Mesendoderm (in vitro differentiated cells): ENCODE results near the gene ESRRG.
"Not testable (repeated sequence)": the region's sequence is repeated elsewhere in the genome, so short reads cannot be mapped to it uniquely, and the experiment has no call there.

Experiments
- DNase-seq: peaks from one replicate; pipeline ENCODE4 v3.0.0; 2013
- H2AK5ac ChIP-seq: 2 replicates; pipeline ENCODE4 v1.6.1; 2013; ENCODE audit warnings: low read length, inconsistent platforms
- H2BK120ac ChIP-seq: 2 replicates; pipeline ENCODE4 v1.6.1; 2013; ENCODE audit warnings: low read depth, mild to moderate bottlenecking, low read length, moderate library complexity, mixed read lengths
- H2BK15ac ChIP-seq: replicated peaks from 2 replicates; pipeline ENCODE4 v1.6.1; 2013; ENCODE audit warnings: low read depth, mild to moderate bottlenecking, moderate library complexity
- H2BK5ac ChIP-seq: 2 replicates; pipeline ENCODE4 v1.6.1; 2013; ENCODE audit warnings: low read length, inconsistent platforms
- H3K18ac ChIP-seq: 2 replicates; pipeline ENCODE4 v1.6.1; 2013; ENCODE audit warnings: mild to moderate bottlenecking, low read length, mixed read lengths
- H3K23ac ChIP-seq: one replicate; pipeline ENCODE4 v1.6.1; 2013; ENCODE audit warnings: low read length
- H3K27ac ChIP-seq: 2 replicates; pipeline ENCODE4 v1.5.1; 2013; ENCODE audit warnings: low read depth, mild to moderate bottlenecking, inconsistent platforms, low read length, moderate library complexity
- H3K27me3 ChIP-seq: 2 replicates; pipeline ENCODE4 v1.6.1; 2013; ENCODE audit warnings: low read length, control low read depth, mild to moderate bottlenecking, inconsistent platforms; ENCODE audit not compliant: insufficient read depth, poor library complexity
- H3K36me3 ChIP-seq: 2 replicates; pipeline ENCODE4 v1.6.1; 2013; ENCODE audit warnings: low read length, inconsistent platforms; ENCODE audit not compliant: control insufficient read depth, insufficient read depth
- H3K4ac ChIP-seq: one replicate; pipeline ENCODE4 v1.6.1; 2013; ENCODE audit warnings: low read depth, mild to moderate bottlenecking, low read length, moderate library complexity
- H3K4me1 ChIP-seq: 2 replicates; pipeline ENCODE4 v1.6.1; 2013; ENCODE audit warnings: low read depth, low read length, inconsistent platforms; ENCODE audit not compliant: control insufficient read depth
- H3K4me2 ChIP-seq: 2 replicates; pipeline ENCODE4 v1.6.1; 2013; ENCODE audit warnings: low read length
- H3K4me3 ChIP-seq: 2 replicates; pipeline ENCODE4 v1.5.1; 2013; ENCODE audit warnings: mild to moderate bottlenecking, low read length
- H3K56ac ChIP-seq: one replicate; pipeline ENCODE4 v1.6.1; 2013; ENCODE audit warnings: low read length
- H3K79me1 ChIP-seq: 2 replicates; pipeline ENCODE4 v1.6.1; 2013; ENCODE audit warnings: low read length, inconsistent platforms
- H3K79me2 ChIP-seq: 2 replicates; pipeline ENCODE4 v1.6.1; 2013; ENCODE audit warnings: mild to moderate bottlenecking, low read length; ENCODE audit not compliant: control insufficient read depth, insufficient read depth
- H3K9ac ChIP-seq: 2 replicates; pipeline ENCODE4 v1.6.1; 2013; ENCODE audit warnings: low read length, inconsistent platforms
- H4K5ac ChIP-seq: one replicate; pipeline ENCODE4 v1.6.1; 2013; ENCODE audit warnings: low read length
- H4K8ac ChIP-seq: one replicate; pipeline ENCODE4 v1.6.1; 2013; ENCODE audit warnings: low read depth, mild to moderate bottlenecking, control low read depth, low read length, moderate library complexity
- WGBS: extraction: QIAGEN DNeasy Blood & Tissue Kit; methylation state at CpG from one replicate; pipeline ENCODE4 v1.1.7; 2013; ENCODE audit warnings: low lambda C conversion rate, missing lambda C conversion rate; ENCODE audit not compliant: insufficient coverage; ENCODE audit errors: extremely low coverage; 5-methylcytosine and 5-hydroxymethylcytosine counted together

The ESRRG gene

DNA sequence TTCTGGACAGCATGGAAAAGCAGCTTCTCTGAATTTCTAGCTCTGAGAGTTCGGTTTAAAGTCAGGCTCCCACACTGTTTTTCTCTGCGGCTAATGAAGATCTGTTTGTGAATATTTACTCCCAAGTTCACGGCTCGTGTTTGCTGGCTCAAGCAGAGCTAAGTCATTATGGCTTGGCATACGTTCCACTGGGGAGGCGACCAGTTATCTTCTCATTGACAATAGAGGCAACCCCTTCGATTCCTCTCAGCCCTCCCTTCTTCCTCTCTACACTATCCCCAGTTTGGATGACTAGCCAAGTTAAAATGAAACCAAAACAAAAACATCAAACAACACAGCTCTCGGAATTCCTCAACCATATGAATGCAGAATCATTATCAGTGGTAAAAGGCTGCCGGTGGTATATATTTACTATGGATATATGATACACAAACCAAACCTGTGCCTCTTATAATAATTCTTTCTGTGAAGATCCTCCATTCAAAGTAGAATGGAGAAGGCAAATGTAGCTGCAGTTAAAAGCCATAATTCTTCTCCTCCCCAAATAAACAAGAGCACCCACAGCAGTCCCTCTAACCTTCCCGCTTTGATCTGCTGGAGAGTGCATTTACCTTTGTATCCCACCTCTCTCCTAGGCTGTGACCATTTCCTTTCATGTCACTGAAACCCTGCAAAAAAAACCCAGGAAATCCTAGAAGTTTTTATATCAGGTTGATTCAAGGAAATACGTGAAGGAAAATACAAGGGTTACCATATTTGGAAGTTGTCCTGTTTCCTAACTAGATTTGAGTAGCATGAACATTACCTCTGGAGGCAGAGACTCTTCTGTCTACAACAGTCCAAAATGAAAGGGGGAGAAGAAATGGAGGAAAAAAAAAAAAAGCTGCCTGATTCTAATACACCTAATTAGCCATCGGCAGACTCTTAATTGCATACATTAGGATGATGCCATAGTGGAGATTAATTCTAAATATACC lies 191.7 kb downstream of the ESRRG start:
- H3K79me2 ChIP-seq: no peaks in the 10 kb centered on the region
- H3K56ac ChIP-seq: no peak overlapping the region
- H3K4me1 ChIP-seq: no peaks in the 10 kb centered on the region
- H3K4ac ChIP-seq: no peak overlapping the region
- H3K23ac ChIP-seq: no peak overlapping the region
- H4K5ac ChIP-seq: no peak overlapping the region
- no peak overlapping the region for H4K8ac ChIP-seq
- H3K4me3 ChIP-seq: no peak overlapping the region
- H3K27ac ChIP-seq: no peak overlapping the region
- H2BK5ac ChIP-seq: no peak overlapping the region
- WGBS: no CpG with 5 or more reads among the region's 12 CpGs
- no peak for DNase-seq
- no peaks in the 10 kb centered on the region for H3K27me3 ChIP-seq
- no peak overlapping the region for H2BK15ac ChIP-seq
- H2AK5ac ChIP-seq: no peak overlapping the region
- no peaks in the 10 kb centered on the region for H3K79me1 ChIP-seq
- no peak overlapping the region for H3K9ac ChIP-seq
- H3K18ac ChIP-seq: no peak overlapping the region
- H2BK120ac ChIP-seq: no peak overlapping the region
- no peaks in the 10 kb centered on the region for H3K36me3 ChIP-seq
- H3K4me2 ChIP-seq: no peak overlapping the region

DNA sequence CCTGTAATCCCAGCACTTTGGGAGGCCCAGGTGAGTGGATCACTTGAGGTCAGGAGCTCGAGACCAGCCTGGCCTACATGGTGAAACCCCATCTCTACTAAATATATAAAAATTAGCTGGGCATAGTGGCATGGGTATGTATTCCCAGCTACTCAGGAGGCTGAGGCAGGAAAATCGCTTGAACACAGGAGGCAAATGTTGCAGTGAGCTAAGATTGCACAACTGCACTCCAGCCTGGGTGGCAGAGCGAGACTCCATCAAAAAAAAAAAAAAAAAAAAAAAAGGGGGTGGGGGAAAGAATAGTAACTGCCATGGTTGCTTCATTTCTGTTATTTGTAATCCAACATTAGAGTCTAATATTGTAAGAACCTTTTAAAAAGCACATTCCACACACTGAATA lies 193.4 kb downstream of the ESRRG start:
- H3K4me3 ChIP-seq, H3K4me1 ChIP-seq, H3K18ac ChIP-seq, H2BK5ac ChIP-seq, H3K79me1 ChIP-seq, DNase-seq, H3K56ac ChIP-seq, H3K79me2 ChIP-seq, H3K36me3 ChIP-seq, H4K8ac ChIP-seq, H3K27ac ChIP-seq, H3K9ac ChIP-seq, H2BK15ac ChIP-seq, H3K4me2 ChIP-seq, H2AK5ac ChIP-seq, H2BK120ac ChIP-seq, H3K4ac ChIP-seq, H3K23ac ChIP-seq, H4K5ac ChIP-seq, H3K27me3 ChIP-seq: not testable (repeated sequence)
- no CpG with 5 or more reads among the region's 3 CpGs for WGBS

DNA sequence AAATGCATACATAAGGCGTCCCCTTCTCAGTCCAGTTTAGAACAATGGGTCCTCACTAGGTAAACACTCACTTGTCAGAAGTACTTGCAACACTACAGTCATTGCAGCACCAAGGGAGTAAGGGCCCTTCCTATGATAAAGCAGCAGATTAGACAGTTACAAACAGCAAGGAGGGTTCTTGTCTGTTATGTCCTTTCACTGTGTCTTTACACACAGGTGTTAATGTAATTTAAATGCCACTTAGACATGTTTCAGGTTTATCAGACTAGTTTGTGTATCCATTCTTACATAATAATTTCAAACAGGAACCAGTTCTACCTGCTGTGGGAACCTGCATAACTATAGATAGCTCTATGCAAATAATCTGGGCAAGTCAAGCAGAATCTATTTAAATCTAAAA lies 194.4 kb downstream of the ESRRG start:
- Histone ChIP-seq H3K4me1 (no peaks in the 10 kb centered on the region), H3K36me3 (no peaks in the 10 kb centered on the region), H3K27ac (no peak overlapping the region), H4K5ac (no peak overlapping the region), H2BK120ac (no peak overlapping the region), H3K4ac (no peak overlapping the region), H3K56ac (no peak overlapping the region), H3K27me3 (no peaks in the 10 kb centered on the region), H2BK5ac (no peak overlapping the region), H3K79me2 (no peaks in the 10 kb centered on the region), H2BK15ac (no peak overlapping the region), H3K23ac (no peak overlapping the region), H3K4me2 (no peak overlapping the region), H3K79me1 (no peaks in the 10 kb centered on the region), H3K18ac (no peak overlapping the region), H3K4me3 (no peak overlapping the region), H3K9ac (no peak overlapping the region), H2AK5ac (no peak overlapping the region), H4K8ac (no peak overlapping the region)
- no CpG with 5 or more reads among the region's 1 CpG for WGBS
- DNase-seq: no peak

DNA sequence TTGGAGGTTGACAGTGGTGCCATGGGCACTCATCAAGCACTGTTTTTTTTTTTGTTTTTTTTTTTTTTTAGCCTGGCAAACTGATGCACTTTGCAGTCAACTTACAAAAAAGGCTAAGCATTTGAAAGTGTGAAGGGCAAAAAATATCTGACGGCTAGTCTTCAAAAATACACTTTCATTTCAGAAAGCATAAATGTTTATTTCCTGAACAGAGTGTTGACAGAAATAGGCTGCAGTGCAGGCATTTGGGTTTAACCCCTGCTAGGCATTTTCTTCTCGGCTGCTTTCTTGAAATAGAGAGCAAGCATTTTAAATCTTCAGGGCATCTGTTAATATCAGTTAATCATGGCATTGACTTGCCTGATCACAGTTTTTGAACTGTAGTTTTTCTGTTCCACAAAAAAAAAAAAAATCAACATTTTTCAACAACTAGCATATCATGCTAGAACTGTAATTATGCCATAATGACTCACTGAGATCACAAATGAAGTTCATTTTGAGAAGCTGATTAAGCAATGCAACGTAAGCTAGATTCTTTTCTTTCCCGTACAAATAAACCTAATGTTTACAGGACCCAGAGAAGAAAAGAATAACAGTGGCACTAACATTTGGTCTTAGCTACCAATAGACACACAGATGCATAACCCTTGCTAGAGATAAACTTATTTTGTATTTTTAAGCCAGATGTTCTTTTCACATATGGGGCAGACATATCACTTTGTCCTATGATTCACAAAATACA lies 199.6 kb downstream of the ESRRG start:
- Histone ChIP-seq H2AK5ac (no peak overlapping the region), H2BK15ac (no peak overlapping the region), H3K23ac (no peak overlapping the region), H4K8ac (no peak overlapping the region), H3K4ac (no peak overlapping the region), H3K9ac (no peak overlapping the region), H3K4me3 (no peak overlapping the region), H3K27ac (no peak overlapping the region), H3K4me2 (no peak overlapping the region), H2BK5ac (no peak overlapping the region), H3K79me2 (no peaks in the 10 kb centered on the region), H3K27me3 (no peaks in the 10 kb centered on the region), H3K4me1 (no peaks in the 10 kb centered on the region), H2BK120ac (no peak overlapping the region), H3K56ac (no peak overlapping the region), H3K79me1 (no peaks in the 10 kb centered on the region), H3K18ac (no peak overlapping the region), H4K5ac (no peak overlapping the region), H3K36me3 (no peaks in the 10 kb centered on the region)
- no peak for DNase-seq
- WGBS: no CpG with 5 or more reads among the region's 4 CpGs

DNA sequence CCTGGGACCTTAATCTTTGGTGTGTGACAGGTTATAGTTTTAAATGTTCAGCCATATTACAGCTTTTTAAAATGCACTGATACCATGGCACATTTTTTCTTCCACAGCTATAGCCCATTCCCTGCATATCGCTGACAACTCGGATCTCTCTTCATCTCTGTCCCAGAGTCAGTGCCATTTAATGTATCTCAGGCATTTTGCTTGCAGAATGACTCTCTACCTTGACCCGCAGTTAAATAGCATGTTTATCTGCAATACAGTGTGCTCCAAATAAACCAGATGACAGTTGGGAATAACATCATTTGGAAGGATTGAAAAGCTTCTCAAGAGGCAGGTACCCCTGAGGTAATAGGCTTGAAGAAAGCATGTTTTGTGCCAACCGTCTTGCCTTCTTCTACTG lies 200.2 kb downstream of the ESRRG start:
- no peak overlapping the region for H3K56ac ChIP-seq
- no peaks in the 10 kb centered on the region for H3K4me1 ChIP-seq
- no CpG with 5 or more reads among the region's 4 CpGs for WGBS
- H2BK120ac ChIP-seq: no peak overlapping the region
- no peaks in the 10 kb centered on the region for H3K79me2 ChIP-seq
- H3K9ac ChIP-seq: no peak overlapping the region
- no peak overlapping the region for H3K4me3 ChIP-seq
- no peaks in the 10 kb centered on the region for H3K27me3 ChIP-seq
- no peak for DNase-seq
- H3K23ac ChIP-seq: no peak overlapping the region
- no peak overlapping the region for H2AK5ac ChIP-seq
- no peak overlapping the region for H4K8ac ChIP-seq
- no peak overlapping the region for H4K5ac ChIP-seq
- H2BK5ac ChIP-seq: no peak overlapping the region
- H3K79me1 ChIP-seq: no peaks in the 10 kb centered on the region
- no peak overlapping the region for H3K27ac ChIP-seq
- no peaks in the 10 kb centered on the region for H3K36me3 ChIP-seq
- no peak overlapping the region for H3K4me2 ChIP-seq
- H3K18ac ChIP-seq: no peak overlapping the region
- no peak overlapping the region for H3K4ac ChIP-seq
- H2BK15ac ChIP-seq: no peak overlapping the region
